Measurements from ENCODE around the gene EIF3J.

- TF ChIP-seq CTCF (IDR thresholded peaks at IDR 0.05) (no peak), POLR2AphosphoS5 (IDR thresholded peaks at IDR 0.05) (no peak), POLR2A (IDR thresholded peaks at IDR 0.05; ENCODE audit: low read depth) (no peak)
Observed at GRCh38 chr15:44516436-44516835, 20.5 kb upstream of the EIF3J start.
